HUES48 (cell line): Measurements from ENCODE around the gene RCC1.

ENCODE experiments used
- H3K27ac ChIP-seq: one replicate; pipeline ENCODE4 v1.7.0; 2013; ENCODE audit warnings: low read depth, low read length, inconsistent platforms
- H3K27me3 ChIP-seq: 2 replicates; pipeline ENCODE4 v1.6.1; 2013; ENCODE audit warnings: mild to moderate bottlenecking, low read length; ENCODE audit not compliant: control insufficient read depth, insufficient read depth
- H3K36me3 ChIP-seq: 2 replicates; pipeline ENCODE4 v1.6.1; 2013; ENCODE audit warnings: low read length; ENCODE audit not compliant: control insufficient read depth, insufficient read depth
- H3K4me1 ChIP-seq: 2 replicates; pipeline ENCODE4 v1.6.1; 2013; ENCODE audit warnings: mild to moderate bottlenecking, low read length; ENCODE audit not compliant: control insufficient read depth, insufficient read depth
- H3K4me3 ChIP-seq: 2 replicates; pipeline ENCODE4 v1.5.1; 2013; ENCODE audit warnings: mild to moderate bottlenecking, low read depth, low read length
- H3K9ac ChIP-seq: 2 replicates; pipeline ENCODE4 v1.6.1; 2013; ENCODE audit warnings: mild to moderate bottlenecking, low read depth, low read length, moderate library complexity
- H3K9me3 ChIP-seq: 2 replicates; pipeline ENCODE4 v1.6.1; 2013; ENCODE audit warnings: low read length; ENCODE audit not compliant: control insufficient read depth, insufficient read depth

RCC1 gene

GRCh38 chr1:28494737-28495136 lies 11.1 kb upstream of the RCC1 start:
- Histone ChIP-seq H3K9ac (no peak overlapping the region), H3K27me3 (no peaks in the 10 kb centered on the region), H3K9me3 (no peaks in the 10 kb centered on the region), H3K36me3 (peaks cover 73% of the 10 kb centered on the region), H3K27ac (no peak overlapping the region), H3K4me3 (no peak overlapping the region), H3K4me1 (no peaks in the 10 kb centered on the region)

DNA sequence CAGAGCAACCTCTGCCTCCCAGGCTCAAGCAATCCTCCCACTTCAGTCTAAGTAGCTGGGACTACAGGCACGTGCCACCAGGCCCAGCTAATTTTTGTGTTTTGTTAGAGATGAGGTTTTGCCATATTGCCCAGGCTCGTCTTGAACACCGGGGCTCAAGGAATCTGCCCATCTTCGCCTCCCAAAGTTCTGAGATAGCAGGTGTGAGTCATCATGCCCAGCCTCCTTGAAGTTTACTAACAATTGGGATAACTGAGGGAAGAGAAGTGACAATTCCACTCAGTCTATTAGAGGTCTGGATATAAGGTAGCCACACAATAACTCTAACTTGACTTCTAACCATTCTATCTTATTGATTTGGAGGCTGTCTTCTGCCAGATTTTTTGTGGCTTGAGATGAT lies 6.3 kb upstream of the RCC1 start:
- H3K9me3 ChIP-seq = no peaks in the 10 kb centered on the region
- no peak overlapping the region for H3K4me3 ChIP-seq
- H3K36me3 ChIP-seq = peaks cover 33% of the 10 kb centered on the region
- H3K27me3 ChIP-seq = no peaks in the 10 kb centered on the region
- no peak overlapping the region for H3K27ac ChIP-seq
- no peak overlapping the region for H3K9ac ChIP-seq
- no peaks in the 10 kb centered on the region for H3K4me1 ChIP-seq

GRCh38 chr1:28501925-28502324 lies 3.9 kb upstream of the RCC1 start:
- Histone ChIP-seq H3K9ac (no peak overlapping the region), H3K36me3 (peaks cover 22% of the 10 kb centered on the region), H3K27ac (no peak overlapping the region), H3K4me3 (no peak overlapping the region), H3K9me3 (no peaks in the 10 kb centered on the region), H3K27me3 (no peaks in the 10 kb centered on the region), H3K4me1 (no peaks in the 10 kb centered on the region)

- no peak overlapping the region for H3K9ac ChIP-seq
- no peak overlapping the region for H3K27ac ChIP-seq
- no peak overlapping the region for H3K4me3 ChIP-seq
- no peaks in the 10 kb centered on the region for H3K9me3 ChIP-seq
- no peaks in the 10 kb centered on the region for H3K27me3 ChIP-seq
- H3K36me3 ChIP-seq = peaks cover 26% of the 10 kb centered on the region
- H3K4me1 ChIP-seq = peaks cover 4% of the 10 kb centered on the region; the same call in 1 of the 2 replicates
Observed at GRCh38 chr1:28503117-28503516, 2.7 kb upstream of the RCC1 start.

GRCh38 chr1:28506907-28507246 lies 1.0 kb downstream of the RCC1 start:
- H3K27ac ChIP-seq = peak overlapping the region; percentile 100
- H3K9ac ChIP-seq = peak overlapping the region; percentile 99
- H3K27me3 ChIP-seq = no peaks in the 10 kb centered on the region
- H3K9me3 ChIP-seq = no peaks in the 10 kb centered on the region
- H3K36me3 ChIP-seq = peaks cover 54% of the 10 kb centered on the region
- H3K4me3 ChIP-seq = peak overlapping the region; percentile 92
- H3K4me1 ChIP-seq = peaks cover 20% of the 10 kb centered on the region

- Histone ChIP-seq H3K36me3 (peaks cover 57% of the 10 kb centered on the region), H3K4me1 (peaks cover 20% of the 10 kb centered on the region), H3K27ac (peak overlapping the region; percentile 100), H3K9ac (peak overlapping the region; percentile 99), H3K27me3 (no peaks in the 10 kb centered on the region), H3K9me3 (no peaks in the 10 kb centered on the region), H3K4me3 (peak overlapping the region; percentile 92)
Observed at GRCh38 chr1:28507247-28507645, 1.4 kb downstream of the RCC1 start.

DNA sequence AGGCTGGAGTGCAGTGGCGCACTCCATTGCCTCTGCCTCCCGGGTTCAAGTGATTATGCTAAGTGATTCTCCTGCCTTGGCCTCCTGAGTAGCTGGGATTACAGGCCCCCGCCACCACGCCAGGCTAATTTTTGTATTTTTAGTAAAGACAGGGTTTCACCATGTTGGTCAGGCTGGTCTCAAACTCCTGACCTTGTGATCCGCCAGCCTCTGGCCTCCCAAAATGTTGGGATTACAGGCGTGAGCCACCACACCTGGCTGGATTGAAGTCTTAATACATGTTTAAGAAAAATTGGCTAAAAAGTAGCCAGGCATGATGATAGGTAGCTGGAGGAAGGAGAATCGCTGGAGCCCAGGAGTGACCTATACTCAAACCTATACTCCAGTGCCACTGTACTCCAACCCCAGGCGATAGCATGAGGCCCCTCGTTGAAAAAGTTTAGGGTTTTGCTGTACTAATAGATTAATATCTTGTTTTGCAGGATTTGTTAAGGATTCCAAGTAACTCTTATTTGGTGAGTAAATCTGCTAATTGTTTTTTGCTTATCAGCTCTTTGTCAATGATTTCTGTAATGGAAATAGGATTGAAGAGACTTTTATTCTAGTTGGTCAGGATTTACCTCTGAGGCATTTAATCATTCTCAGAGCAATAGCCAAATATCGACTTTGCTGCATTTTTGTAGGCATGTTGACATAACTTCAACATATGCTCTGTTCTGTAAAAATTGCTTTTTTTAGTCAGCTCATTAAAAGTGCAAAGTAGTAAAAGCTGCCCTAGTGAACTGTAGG lies 2.0 kb downstream of the RCC1 start:
- peak overlapping the region; percentile 92 for H3K4me3 ChIP-seq
- H3K4me1 ChIP-seq = peaks cover 20% of the 10 kb centered on the region
- peak overlapping the region; percentile 99 for H3K9ac ChIP-seq
- H3K9me3 ChIP-seq = no peaks in the 10 kb centered on the region
- peaks cover 63% of the 10 kb centered on the region for H3K36me3 ChIP-seq
- peak overlapping the region; percentile 100 for H3K27ac ChIP-seq
- no peaks in the 10 kb centered on the region for H3K27me3 ChIP-seq

DNA sequence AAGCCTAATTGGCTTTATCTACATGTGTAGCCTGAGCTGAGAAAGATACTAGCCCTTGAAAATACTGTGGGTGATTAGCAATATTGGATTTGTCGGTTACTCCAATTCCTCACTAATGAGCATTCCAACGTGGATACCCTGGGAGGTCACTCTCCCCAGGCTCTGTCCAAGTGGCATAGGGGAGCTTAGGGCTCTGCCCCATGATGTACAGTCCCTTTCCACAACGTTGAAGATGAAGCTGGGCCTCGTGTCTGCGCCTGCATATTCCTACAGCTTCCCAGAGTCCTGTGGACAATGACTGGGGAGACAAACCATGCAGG lies 2.6 kb downstream of the RCC1 start:
- Histone ChIP-seq H3K4me3 (peak overlapping the region; percentile 92), H3K9ac (peak overlapping the region; percentile 99), H3K9me3 (no peaks in the 10 kb centered on the region), H3K27ac (peak overlapping the region; percentile 100), H3K27me3 (no peaks in the 10 kb centered on the region), H3K4me1 (peaks cover 20% of the 10 kb centered on the region), H3K36me3 (peaks cover 68% of the 10 kb centered on the region)

GRCh38 chr1:28509705-28510272 lies 3.9 kb downstream of the RCC1 start:
- peaks cover 20% of the 10 kb centered on the region for H3K4me1 ChIP-seq
- peak overlapping the region; percentile 92; the same call in 1 of the 2 replicates for H3K4me3 ChIP-seq
- peak overlapping the region; percentile 99 for H3K9ac ChIP-seq
- H3K27me3 ChIP-seq = no peaks in the 10 kb centered on the region
- H3K27ac ChIP-seq = peak overlapping the region; percentile 100
- H3K9me3 ChIP-seq = no peaks in the 10 kb centered on the region
- peaks cover 73% of the 10 kb centered on the region for H3K36me3 ChIP-seq

- no peak overlapping the region for H3K4me3 ChIP-seq
- H3K9me3 ChIP-seq = no peaks in the 10 kb centered on the region
- H3K36me3 ChIP-seq = peaks cover 73% of the 10 kb centered on the region
- H3K9ac ChIP-seq = peak overlapping the region; percentile 99
- H3K27me3 ChIP-seq = no peaks in the 10 kb centered on the region
- peaks cover 20% of the 10 kb centered on the region for H3K4me1 ChIP-seq
- H3K27ac ChIP-seq = peak overlapping the region; percentile 100
Observed at GRCh38 chr1:28510273-28510969, 4.6 kb downstream of the RCC1 start.

GRCh38 chr1:28510970-28511440 lies 5.2 kb downstream of the RCC1 start:
- Histone ChIP-seq H3K27ac (peak overlapping the region; percentile 100), H3K27me3 (no peaks in the 10 kb centered on the region), H3K9me3 (no peaks in the 10 kb centered on the region), H3K4me3 (no peak overlapping the region), H3K4me1 (peaks cover 20% of the 10 kb centered on the region), H3K9ac (peak overlapping the region; percentile 99), H3K36me3 (peaks cover 73% of the 10 kb centered on the region)
